ENCODE results near the gene C16orf95.

The C16orf95 gene

DNA sequence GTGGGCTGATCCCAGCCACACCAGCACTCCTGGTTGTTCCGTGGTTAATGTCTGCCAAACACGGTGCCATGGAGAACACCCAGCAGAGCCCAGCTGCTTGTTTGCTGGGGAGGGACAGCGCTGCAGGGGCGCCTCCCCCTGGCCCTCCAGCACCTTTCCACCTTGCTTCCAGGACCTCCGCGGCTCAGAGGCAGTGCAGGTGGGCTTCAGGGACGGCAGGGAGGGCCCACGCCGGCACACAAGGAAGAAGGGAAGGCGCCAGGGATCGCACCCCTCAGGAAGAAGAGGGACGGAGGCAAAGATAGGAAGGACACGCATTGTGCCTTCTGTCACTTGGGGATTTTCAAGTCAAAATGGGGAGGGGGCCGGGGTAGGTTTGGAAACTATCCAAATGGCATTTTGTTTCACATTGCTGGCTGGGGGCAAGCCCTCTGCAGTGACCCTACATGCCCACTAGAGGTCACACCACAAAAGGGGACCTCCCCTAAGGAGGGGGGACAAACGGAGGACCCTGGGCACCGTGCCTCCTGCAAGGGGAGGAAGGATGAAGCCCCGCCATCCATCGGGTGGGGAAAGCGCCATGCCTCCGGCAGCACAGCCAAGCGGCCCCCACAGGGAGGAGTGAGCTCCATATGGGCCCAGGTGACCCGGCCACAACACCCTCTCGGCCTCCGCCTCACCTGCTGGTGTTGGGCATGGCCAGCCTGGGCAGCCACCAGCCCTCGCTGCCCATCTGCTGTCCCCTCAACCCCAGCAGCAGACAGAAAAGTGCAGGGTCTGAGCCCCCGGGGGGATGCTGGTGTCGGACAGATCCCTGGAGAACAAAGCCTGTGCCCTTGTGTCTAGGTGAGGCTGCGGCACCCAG is 7.5 kb upstream of the C16orf95 start:
- DNase-seq (ENCODE audit: insufficient read length, low spot score) (peak; percentile 46), FAIRE-seq (no peak)
- peak; percentile 68 for TF ChIP-seq CTCF (IDR thresholded peaks at IDR 0.05; ENCODE audit: insufficient read depth, missing control alignments)

GRCh38 chr16:87323727-87324410 is 6.7 kb upstream of the C16orf95 start:
- no peak for TF ChIP-seq CTCF (IDR thresholded peaks at IDR 0.05; ENCODE audit: insufficient read depth, missing control alignments)
- DNase-seq (ENCODE audit: insufficient read length, low spot score), result no peak
- no peak for FAIRE-seq

GRCh38 chr16:87322833-87323726 is 5.9 kb upstream of the C16orf95 start:
- no peak for FAIRE-seq
- no peak for TF ChIP-seq CTCF (IDR thresholded peaks at IDR 0.05; ENCODE audit: insufficient read depth, missing control alignments)
- no peak for DNase-seq (ENCODE audit: insufficient read length, low spot score)

DNA sequence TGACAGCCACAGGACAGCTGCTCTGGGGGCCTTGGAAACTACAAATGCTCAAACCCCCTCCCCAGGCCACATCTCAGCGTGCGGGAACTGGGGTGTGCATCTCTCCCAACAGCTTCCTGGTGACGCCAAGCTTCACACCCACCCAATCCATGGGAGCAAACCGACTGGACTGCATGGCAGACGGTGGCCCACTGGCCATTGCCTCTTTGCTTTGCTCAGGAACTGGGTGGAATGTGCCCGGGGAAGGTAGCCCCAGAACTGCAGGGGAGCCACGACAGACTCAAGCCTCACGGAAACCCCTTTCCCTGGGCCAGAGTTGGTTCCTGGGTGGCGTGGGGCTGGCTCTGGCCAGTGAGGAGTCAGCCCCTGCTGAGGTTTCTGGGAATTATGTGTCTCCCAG is 5.2 kb upstream of the C16orf95 start:
- FAIRE-seq (no peak), DNase-seq (ENCODE audit: insufficient read length, low spot score) (no peak)
- TF ChIP-seq CTCF (IDR thresholded peaks at IDR 0.05; ENCODE audit: insufficient read depth, missing control alignments), result no peak

DNA sequence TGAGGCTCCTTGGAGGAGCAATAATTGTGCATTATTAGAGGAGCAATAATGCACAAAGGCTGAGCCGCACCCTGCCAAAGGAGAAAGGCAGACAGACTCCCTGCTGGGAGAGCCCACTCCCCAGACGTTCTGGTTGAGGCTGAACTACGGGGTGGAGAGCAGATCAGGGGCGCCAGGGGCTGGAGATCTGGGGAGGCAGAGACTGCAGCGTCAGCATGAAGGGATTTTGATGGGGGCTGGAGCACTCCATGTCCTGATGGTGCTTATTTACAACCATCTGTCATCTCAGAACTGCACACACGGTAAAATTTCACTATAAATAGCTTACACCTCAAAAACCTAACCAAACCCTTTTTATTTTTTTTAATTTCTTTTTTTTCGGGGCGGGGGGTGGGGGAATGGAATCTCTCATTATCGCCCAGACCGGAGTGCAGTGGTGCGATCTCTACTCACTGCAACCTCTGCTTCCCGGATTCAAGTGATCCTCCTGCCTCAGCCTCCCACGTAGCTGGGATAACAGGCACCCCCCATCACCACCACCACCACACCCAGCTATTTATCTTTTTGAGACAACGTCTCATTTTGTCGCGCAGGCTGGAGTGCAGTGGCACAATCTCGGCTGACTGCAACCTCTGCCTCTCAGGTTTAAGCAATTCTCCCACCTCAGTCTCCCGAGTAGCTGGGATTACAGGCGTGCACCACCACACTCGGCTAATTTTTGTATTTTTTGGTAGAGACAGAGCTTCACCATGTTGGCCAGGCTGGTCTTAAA is 4.3 kb upstream of the C16orf95 start:
- no peak for FAIRE-seq
- DNase-seq (ENCODE audit: insufficient read length, low spot score), result no peak
- no peak for TF ChIP-seq CTCF (IDR thresholded peaks at IDR 0.05; ENCODE audit: insufficient read depth, missing control alignments)

DNA sequence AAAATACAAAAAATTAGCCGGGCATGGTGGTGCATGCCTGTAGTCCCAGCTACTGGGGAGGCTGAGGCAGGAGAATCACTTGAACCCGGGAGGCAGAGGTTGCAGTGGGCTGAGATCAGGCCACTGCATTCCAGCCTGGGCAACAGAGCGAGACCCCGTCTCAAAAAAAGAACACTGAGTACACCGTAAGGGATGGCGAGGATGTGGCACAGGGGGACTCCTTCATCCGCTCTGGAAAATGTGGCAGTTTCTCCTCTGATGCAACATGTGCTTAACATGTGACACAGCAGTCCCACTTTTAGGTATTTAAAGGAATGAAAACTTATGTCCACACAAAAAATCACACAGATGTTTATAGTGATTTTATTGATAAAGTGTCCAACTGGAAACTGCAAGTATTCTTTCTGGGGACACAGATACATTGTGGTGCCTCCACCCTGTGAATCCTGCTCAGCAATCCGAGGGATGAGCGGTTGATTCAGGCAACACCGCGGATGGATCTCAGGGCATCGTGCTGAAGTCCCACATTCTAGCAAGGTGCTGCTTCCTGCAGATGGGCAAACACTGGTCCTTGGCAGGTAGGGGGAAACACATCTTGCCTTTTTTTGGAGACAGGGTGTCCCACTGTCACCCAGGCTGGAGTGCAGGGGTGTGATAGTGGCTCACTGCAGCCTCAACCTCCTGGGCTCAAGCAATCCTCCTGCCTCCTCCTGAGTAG is 3.5 kb upstream of the C16orf95 start:
- FAIRE-seq, result no peak
- DNase-seq (ENCODE audit: insufficient read length, low spot score), result no peak
- TF ChIP-seq CTCF (IDR thresholded peaks at IDR 0.05; ENCODE audit: insufficient read depth, missing control alignments), result no peak
